GM18858 (cell line): Measurements from ENCODE around the gene GSTA4.
A peak's percentile ranks its signal among the peaks of the same experiment; 100 is the strongest.
"Not testable (repeated sequence)": the region's sequence is repeated elsewhere in the genome, so short reads cannot be mapped to it uniquely, and the experiment has no call there.

Experiments used
- ATAC-seq: cut with Tn5 transposase; IDR thresholded peaks from one replicate; pipeline ENCODE4 v1.9.1; 2021; ENCODE audit not compliant: unreplicated experiment

Gene GSTA4

GRCh38 chr6:53014744-53015143, 19.7 kb upstream of the GSTA4 start:
- no peak for ATAC-seq

- no peak for ATAC-seq
Observed at GRCh38 chr6:53014063-53014462, 19.0 kb upstream of the GSTA4 start.

GRCh38 chr6:53011979-53012378, 16.9 kb upstream of the GSTA4 start:
- no peak for ATAC-seq

GRCh38 chr6:53010504-53010903, 15.4 kb upstream of the GSTA4 start:
- no peak for ATAC-seq

GRCh38 chr6:53009511-53009910, 14.4 kb upstream of the GSTA4 start:
- ATAC-seq, result no peak

- ATAC-seq, result no peak
Observed at GRCh38 chr6:53009056-53009455, 14.0 kb upstream of the GSTA4 start.

- not testable (repeated sequence) for ATAC-seq
Observed at GRCh38 chr6:53008192-53008687, 13.2 kb upstream of the GSTA4 start.

- no peak for ATAC-seq
Observed at GRCh38 chr6:53005663-53006250, 10.7 kb upstream of the GSTA4 start.

- ATAC-seq, result no peak
Observed at GRCh38 chr6:52999456-52999855, 4.4 kb upstream of the GSTA4 start.

GRCh38 chr6:52998603-52999002, 3.5 kb upstream of the GSTA4 start:
- ATAC-seq, result no peak

GRCh38 chr6:52995913-52996645, 995 bp upstream of the GSTA4 start:
- no peak for ATAC-seq

GRCh38 chr6:52994839-52995088, 320 bp downstream of the GSTA4 start:
- peak; percentile 6 for ATAC-seq

- ATAC-seq, result peak; percentile 1
Observed at GRCh38 chr6:52994031-52994838, 849 bp downstream of the GSTA4 start.

GRCh38 chr6:52992980-52993920, 1.8 kb downstream of the GSTA4 start:
- no peak for ATAC-seq

GRCh38 chr6:52990342-52990741, 4.7 kb downstream of the GSTA4 start:
- ATAC-seq, result no peak

GRCh38 chr6:52985228-52985627, 9.9 kb downstream of the GSTA4 start:
- no peak for ATAC-seq

- ATAC-seq, result peak; percentile 78
Observed at GRCh38 chr6:52984247-52984646, 10.8 kb downstream of the GSTA4 start.

GRCh38 chr6:52983159-52983848, 11.8 kb downstream of the GSTA4 start:
- no peak for ATAC-seq

GRCh38 chr6:52982680-52983079, 12.4 kb downstream of the GSTA4 start:
- no peak for ATAC-seq

GRCh38 chr6:52981222-52981900, 13.7 kb downstream of the GSTA4 start:
- ATAC-seq, result no peak
